SK-N-SH treated with all-trans-retinoic acid at 6 μM for 48 hours (cell line): ENCODE measurements around the gene ARHGEF7.

ENCODE experiments used
- ATAC-seq: fragments of 200-7000 bp; cut with Tn5 transposase; 3 replicates; pipeline ENCODE4 v1.9.1; 2020; ENCODE audit warnings: mild to moderate bottlenecking, moderate library complexity
- ARNTL ChIP-seq: fragments of 450-650 bp; formaldehyde crosslinking; IDR thresholded peaks from 2 replicates; pipeline ENCODE4 v1.5.0; 2020; ENCODE audit warnings: low read depth, mild to moderate bottlenecking, moderate library complexity, borderline replicate concordance
- BACH2 ChIP-seq: fragments of 250-450 bp; sonication (Bioruptor Pico); IDR thresholded peaks from 2 replicates; pipeline ENCODE4 v1.9.0; 2021; ENCODE audit warnings: mild to moderate bottlenecking, borderline replicate concordance
- ESRRG ChIP-seq: fragments of 250-450 bp; sonication (Bioruptor Pico); IDR thresholded peaks from 2 replicates; pipeline ENCODE4 v1.6.1; 2021; ENCODE audit warnings: mild to moderate bottlenecking
- GLIS3 ChIP-seq: fragments of 250-450 bp; sonication (Bioruptor Pico); IDR thresholded peaks from 2 replicates; pipeline ENCODE4 v1.5.0; 2020; ENCODE audit warnings: mild to moderate bottlenecking, moderate library complexity
- ISL1 ChIP-seq: fragments of 250-450 bp; sonication (Bioruptor Pico); IDR thresholded peaks from 2 replicates; pipeline ENCODE4 v2.1.2; 2022; ENCODE audit warnings: mild to moderate bottlenecking, moderate library complexity
- OSR1 ChIP-seq: fragments of 250-450 bp; sonication (Bioruptor Pico); IDR thresholded peaks from 2 replicates; pipeline ENCODE4 v1.8.0; 2022; ENCODE audit warnings: moderate library complexity, mild to moderate bottlenecking, inconsistent platforms
- PATZ1 ChIP-seq: fragments of 250-450 bp; sonication (Bioruptor Pico); IDR thresholded peaks from 2 replicates; pipeline ENCODE4 v1.8.0; 2020; ENCODE audit warnings: mild to moderate bottlenecking, moderate library complexity, borderline replicate concordance
- PPARA ChIP-seq: fragments of 250-450 bp; sonication (Bioruptor Pico); IDR thresholded peaks from 2 replicates; pipeline ENCODE4 v1.5.0; 2020; ENCODE audit warnings: mild to moderate bottlenecking, borderline replicate concordance
- SNAI2 ChIP-seq: fragments of 250-450 bp; sonication (Bioruptor Pico); IDR thresholded peaks from 2 replicates; pipeline ENCODE4 v1.5.0; 2020; ENCODE audit warnings: mild to moderate bottlenecking, moderate library complexity
- TCF4 ChIP-seq: fragments of 250-450 bp; sonication (Bioruptor Pico); IDR thresholded peaks from 2 replicates; pipeline ENCODE4 v1.8.0; 2021; ENCODE audit warnings: mild to moderate bottlenecking, moderate library complexity, borderline replicate concordance
- TOX ChIP-seq: fragments of 250-450 bp; sonication (Bioruptor Pico); IDR thresholded peaks from 2 replicates; pipeline ENCODE4 v1.8.0; 2021; ENCODE audit warnings: mild to moderate bottlenecking, moderate library complexity, borderline replicate concordance
- TSHZ2 ChIP-seq: fragments of 250-450 bp; sonication (Bioruptor Pico); IDR thresholded peaks from 2 replicates; pipeline ENCODE4 v1.5.0; 2020; ENCODE audit warnings: mild to moderate bottlenecking, moderate library complexity
- ZC3H10 ChIP-seq: fragments of 250-450 bp; sonication (Bioruptor Pico); IDR thresholded peaks from 2 replicates; pipeline ENCODE4 v1.5.1; 2021; ENCODE audit warnings: mild to moderate bottlenecking, moderate library complexity
- ZFP3 ChIP-seq: fragments of 250-450 bp; sonication (Bioruptor Pico); IDR thresholded peaks from 2 replicates; pipeline ENCODE4 v1.5.0; 2020; ENCODE audit warnings: mild to moderate bottlenecking, moderate library complexity
- ZFP30 ChIP-seq: fragments of 450-650 bp; formaldehyde crosslinking; IDR thresholded peaks from 2 replicates; pipeline ENCODE4 v1.5.0; 2022; ENCODE audit warnings: mild to moderate bottlenecking, moderate library complexity
- ZNF565 ChIP-seq: fragments of 450-650 bp; formaldehyde crosslinking; conservative IDR thresholded peaks from 2 replicates; pipeline ENCODE4 v1.5.0; 2020; ENCODE audit warnings: low read depth, mild to moderate bottlenecking, moderate library complexity
- ZNF70 ChIP-seq: fragments of 450-650 bp; formaldehyde crosslinking; IDR thresholded peaks from 2 replicates; pipeline ENCODE4 v1.5.0; 2020; ENCODE audit warnings: mild to moderate bottlenecking, moderate library complexity

ARHGEF7 gene

DNA sequence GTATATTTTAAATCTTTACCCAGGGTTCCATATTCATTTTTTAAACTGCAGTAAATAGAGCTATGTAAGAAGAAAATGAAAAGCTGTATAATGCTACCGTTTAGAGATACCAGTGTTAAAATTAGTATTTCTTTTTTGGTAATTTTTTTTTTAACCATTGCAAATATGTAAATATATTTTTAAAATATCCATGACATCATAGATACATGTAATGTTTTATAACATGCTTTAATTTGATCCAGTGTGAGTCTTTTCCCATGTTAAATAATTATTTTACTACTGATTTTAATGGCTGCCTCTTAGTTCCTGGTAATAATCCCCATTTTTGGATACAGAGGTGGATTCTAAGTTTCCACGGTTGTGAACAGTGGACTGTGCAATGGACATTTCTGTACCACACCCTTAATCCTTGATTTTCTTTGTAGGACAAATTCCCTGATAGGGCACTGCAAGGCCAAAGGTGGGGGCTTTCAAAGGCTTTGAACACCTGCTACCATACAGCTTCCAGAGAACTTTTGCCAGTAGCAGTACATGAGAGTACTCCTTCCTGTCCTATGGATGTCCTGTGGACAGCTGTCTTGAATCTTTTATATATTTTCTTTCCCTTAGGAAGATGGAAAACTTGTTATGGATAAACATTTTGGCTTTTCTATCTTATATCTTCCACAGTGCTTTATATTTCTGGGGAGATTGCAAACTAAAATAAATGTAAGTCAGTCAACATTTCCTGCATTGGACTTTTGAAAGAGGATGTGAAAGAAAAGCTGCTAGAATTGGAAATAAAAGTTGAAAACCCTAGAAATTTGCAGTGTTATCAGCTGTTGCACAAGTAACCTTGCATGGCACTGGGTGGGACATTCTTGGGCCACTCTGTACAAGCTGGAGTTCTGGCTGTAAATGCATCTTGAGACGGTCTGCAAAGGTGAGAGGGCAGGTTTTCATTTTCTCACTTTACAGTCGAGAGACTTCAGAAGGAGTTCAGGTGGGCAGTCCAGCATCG, 46.8 kb downstream of the ARHGEF7 start:
- TF ChIP-seq ARNTL (CRISPR knock-in tag) (no peak), TSHZ2 (CRISPR knock-in tag) (no peak), ISL1 (CRISPR knock-in tag) (no peak)
- no peak for ATAC-seq

DNA sequence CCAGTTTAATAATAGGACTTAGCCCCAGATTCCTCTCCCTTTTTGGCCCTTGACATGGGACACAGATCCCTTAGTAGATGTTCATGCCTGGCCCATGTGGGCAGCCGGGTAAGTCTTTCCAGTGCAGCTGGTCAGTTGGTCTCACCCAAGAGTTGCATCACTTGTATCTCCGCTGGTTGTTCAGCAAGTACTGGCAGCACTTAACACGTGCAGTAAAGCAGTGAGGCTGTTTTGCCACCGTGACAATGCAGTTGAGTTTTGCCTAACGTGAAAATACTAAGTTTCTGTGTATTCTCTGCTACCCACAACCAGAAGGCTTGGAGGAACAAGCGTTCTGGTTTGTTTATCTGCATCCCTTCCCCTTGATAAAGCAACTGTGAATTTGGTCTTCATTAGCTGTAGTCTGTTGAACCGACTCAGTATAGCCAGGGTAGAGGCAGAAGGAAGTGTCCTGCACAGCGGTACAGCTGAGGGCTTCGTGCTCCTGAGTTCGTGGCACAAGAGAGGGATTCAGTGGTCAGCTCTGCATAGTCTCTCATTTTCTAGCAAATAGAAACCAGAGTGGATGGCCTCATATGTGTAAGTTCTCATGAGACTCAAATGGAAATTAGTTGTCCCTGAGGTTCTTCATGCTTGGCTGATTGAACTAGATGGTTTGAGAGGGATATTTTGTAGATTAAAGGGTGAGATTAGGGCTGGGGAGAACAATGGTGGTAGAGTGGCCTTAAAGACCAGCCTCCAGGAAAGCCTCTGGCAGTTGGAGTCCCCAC, 50.3 kb downstream of the ARHGEF7 start:
- TF ChIP-seq OSR1 (CRISPR knock-in tag) (no peak), GLIS3 (CRISPR knock-in tag) (no peak), TSHZ2 (CRISPR knock-in tag) (no peak), ZFP30 (no peak), ARNTL (CRISPR knock-in tag) (no peak), ZNF565 (no peak), ISL1 (CRISPR knock-in tag) (no peak), TOX (CRISPR knock-in tag) (no peak), PATZ1 (CRISPR knock-in tag) (no peak), ZNF70 (CRISPR knock-in tag) (no peak), SNAI2 (no peak), PPARA (no peak), ESRRG (CRISPR knock-in tag) (no peak), ZC3H10 (CRISPR knock-in tag) (no peak), TCF4 (CRISPR knock-in tag) (no peak)
- ATAC-seq = no peak

DNA sequence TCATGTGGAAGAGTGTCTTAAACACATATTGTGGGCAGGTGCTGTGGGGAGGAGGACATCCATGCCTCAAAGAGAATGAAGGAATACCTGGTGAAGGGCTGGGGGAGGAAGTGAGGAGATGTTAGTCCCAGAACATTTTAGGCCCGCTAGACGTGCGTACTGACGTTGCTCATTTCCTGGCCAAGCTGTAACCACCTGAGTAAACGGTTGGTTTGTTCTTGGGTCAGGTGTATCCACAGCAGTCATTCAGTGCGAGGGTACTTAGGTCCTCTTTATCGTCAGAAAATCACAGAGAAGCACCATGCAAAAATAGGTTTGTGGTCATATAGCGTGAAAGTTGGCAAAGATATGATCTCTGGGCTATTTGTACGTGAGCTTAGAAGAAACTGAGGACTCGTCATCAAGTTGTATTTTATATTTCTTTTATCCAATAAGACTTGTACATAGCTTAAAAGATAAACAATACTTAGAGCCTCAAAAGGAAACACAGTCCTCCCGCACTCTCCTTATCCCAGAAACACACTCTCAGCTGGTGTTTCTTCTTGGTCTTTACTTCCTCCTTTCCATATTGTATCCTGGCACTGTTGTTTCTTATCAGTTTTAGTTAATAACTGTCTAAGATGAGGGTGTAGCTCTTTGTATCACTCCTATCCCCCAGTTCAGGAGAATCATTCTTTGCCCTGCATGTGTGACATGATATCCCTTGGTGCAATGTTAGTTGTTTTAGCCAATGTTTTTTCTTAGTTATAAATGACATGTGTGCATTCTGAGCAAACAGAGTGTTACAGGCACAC, 52.0 kb downstream of the ARHGEF7 start:
- no peak for ATAC-seq
- TF ChIP-seq ESRRG (CRISPR knock-in tag) = no peak
- TF ChIP-seq TCF4 (CRISPR knock-in tag) = no peak
- TF ChIP-seq ZFP30 = no peak
- TF ChIP-seq BACH2 (CRISPR knock-in tag) = no peak
- TF ChIP-seq ZNF70 (CRISPR knock-in tag) = no peak
- no peak for TF ChIP-seq TOX (CRISPR knock-in tag)
- TF ChIP-seq ZFP3 = no peak
- TF ChIP-seq PPARA = no peak
- TF ChIP-seq, all 23 proteins: peak for 0

- no peak for ATAC-seq
- no peak for TF ChIP-seq BACH2 (CRISPR knock-in tag)
- TF ChIP-seq ESRRG (CRISPR knock-in tag) = no peak
- TF ChIP-seq TOX (CRISPR knock-in tag) = no peak
- TF ChIP-seq GLIS3 (CRISPR knock-in tag) = no peak
- no peak for TF ChIP-seq ZNF70 (CRISPR knock-in tag)
- no peak for TF ChIP-seq ARNTL (CRISPR knock-in tag)
- TF ChIP-seq, all 23 proteins: peak for 0
Observed at GRCh38 chr13:111168107-111168506, 53.0 kb downstream of the ARHGEF7 start.
